Cardiac septum (tissue), 1 donor: Measurements from ENCODE around the gene DCAF12. TPM values are rescaled to one million over a fixed set of nuclear protein-coding genes. Genes with fewer than 3 reads are reported as not detected.
"Not testable (repeated sequence)": the region's sequence is repeated elsewhere in the genome, so short reads cannot be mapped to it uniquely, and the experiment has no call there.

Experiments
- DNase-seq: peaks from one replicate; pipeline ENCODE4 v3.0.0-alpha.2; 2020; ENCODE audit warnings: low spot score
- intact Hi-C: fragments of 100-400 bp; cut with DNase I; formaldehyde crosslinking; loops from one replicate; pipeline ENCODE4 v1.14.0; 2022
- long read RNA-seq: library from polyadenylated mRNA; unstranded; transcript quantifications from one replicate; pipeline ENCODE4 v2.0.0, GENCODE V29; 2021
- total RNA-seq: library from RNA; stranded (reverse); fragmentation: NEBNext Ultra II Directional; extraction: Animal tissue kit (Norgen Biotek cat#: 25700); gene quantifications from one replicate; pipeline ENCODE4 v1.2.1, GENCODE V29; 2021
- donor health status: DM: no; HTN: no; CAD: no.

Gene DCAF12
- total RNA-seq, result 15.7 TPM
- long read RNA-seq, transcript DCAF12-201 (9 exons, 3,667 nt), result major isoform, 35 of 41 reads
- long read RNA-seq, partial matches to known transcripts, result 2 of 41 reads
- long read RNA-seq, other reads (novel, unspliced or antisense), result 4 of 41 reads

DNA sequence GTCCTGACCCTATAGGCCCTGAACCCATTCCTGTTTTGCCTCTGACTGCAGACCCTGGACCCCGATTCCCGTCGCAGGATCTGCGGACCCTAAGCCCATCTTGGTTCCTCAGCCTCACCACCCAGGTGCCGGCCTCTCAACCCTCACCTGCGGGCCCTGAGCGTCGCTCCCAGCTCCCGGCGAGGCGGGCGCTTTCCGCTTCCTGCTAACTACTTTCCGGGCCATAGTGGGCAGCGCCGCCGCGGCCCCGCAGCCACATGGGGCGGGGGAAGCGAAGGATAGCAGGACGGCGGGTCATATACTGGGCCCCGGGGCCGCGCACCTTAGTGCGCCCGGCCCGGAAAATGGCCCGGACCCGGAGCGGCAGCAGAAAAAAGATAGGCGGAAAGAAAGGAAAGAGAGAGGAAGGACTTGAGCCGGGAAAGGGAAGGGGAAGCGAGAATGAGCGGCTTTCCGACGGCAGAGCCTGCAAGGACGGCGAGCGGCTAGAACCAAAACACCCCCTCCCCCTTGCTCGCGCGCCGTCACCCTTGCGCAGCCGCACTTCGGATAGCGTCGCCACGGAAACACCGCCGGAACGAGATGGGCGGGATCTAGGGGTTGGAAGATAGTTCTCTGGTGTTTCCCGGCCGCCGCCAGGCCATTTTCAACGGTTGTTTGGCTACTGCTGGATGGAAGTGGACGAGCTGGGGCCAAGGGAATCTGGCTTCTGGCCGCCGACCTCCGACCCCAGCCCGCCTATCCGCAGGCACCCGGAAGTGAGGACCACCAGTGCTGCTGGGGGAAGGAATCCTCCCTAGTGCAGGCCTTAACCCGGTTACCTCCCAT lies at the start of gene DCAF12:
Gene DCAF12, minus strand, starts transcription at position 492 of the 828 bp plus-strand sequence. Its CDS starts 267 bp downstream, at position 225.
- peak; percentile 97 for DNase-seq
- intact Hi-C loops, result loop anchor here (5.0 to 10.0 kb wide), 3 partner anchors 48 to 126 kb away; partner anchors contain the start of genes UBAP1 and UBAP2

DNA sequence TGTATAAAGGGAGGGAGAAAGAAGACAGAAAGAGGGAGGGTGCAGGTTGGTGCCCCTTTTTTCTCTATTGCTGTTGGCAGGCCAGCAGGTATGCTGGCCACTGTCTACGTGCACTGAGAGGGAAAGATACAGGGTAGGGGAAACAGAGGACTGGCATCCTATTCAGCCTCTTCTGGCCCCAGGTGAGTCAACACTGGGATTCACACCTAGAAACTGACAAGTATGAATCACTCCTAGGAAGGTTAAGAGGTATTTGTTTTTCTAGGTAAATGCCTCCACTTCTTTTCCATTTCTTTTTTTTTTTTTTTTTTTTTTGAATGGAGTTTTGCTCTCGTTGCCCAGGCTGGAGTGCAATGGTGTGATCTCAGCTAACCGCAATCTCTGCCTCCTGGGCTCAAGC lies 49.6 kb upstream of the DCAF12 start:
- intact Hi-C loops, result loop anchor here (5.0 to 10.0 kb wide), 2 partner anchors 51 to 76 kb away; partner anchors contain the start of gene DCAF12

DNA sequence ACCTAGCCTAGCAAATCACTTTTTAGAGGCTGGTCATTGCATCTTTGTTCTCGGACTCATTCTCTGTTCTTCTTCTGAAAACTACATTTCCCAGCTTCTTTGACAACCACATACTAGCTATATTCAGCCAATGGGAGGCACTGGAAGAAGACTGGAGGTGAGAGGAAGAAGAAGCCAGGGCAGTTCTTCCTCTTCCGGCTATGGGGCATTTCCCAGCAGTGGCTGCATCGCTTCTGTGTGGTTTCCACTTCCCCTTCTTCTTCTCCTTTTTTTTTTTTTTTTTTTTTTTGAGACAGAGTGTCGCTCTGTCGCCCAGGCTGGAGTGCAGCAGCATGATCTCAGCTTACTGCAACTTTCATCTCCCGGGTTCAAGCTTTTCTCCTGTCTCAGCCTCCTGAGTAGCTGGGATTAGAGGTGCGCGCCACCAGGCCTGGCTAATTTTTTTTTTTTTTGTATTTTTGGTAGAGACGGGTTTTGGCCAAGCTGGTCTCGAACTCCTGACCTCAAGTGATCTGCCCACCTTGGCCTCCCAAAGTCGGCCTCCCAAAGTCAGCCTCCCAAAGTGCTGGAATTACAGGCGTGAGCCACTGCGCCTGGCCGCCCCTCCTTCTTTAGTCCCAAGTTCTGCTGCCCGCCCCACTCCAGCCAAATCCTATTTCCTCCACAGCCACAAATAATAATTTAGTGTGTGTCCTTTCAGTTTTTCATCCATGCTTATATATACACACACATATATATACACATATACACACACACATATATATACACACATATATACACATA lies 45.4 kb upstream of the DCAF12 start:
- intact Hi-C loops, result loop anchor here (10.0 kb wide), 1 partner anchor 47 kb away; the partner anchor contains the start of gene DCAF12
- peak; percentile 77 for DNase-seq

More for the DNA sequence above, 49.6 kb upstream of the DCAF12 start:
- no peak for DNase-seq

DNA sequence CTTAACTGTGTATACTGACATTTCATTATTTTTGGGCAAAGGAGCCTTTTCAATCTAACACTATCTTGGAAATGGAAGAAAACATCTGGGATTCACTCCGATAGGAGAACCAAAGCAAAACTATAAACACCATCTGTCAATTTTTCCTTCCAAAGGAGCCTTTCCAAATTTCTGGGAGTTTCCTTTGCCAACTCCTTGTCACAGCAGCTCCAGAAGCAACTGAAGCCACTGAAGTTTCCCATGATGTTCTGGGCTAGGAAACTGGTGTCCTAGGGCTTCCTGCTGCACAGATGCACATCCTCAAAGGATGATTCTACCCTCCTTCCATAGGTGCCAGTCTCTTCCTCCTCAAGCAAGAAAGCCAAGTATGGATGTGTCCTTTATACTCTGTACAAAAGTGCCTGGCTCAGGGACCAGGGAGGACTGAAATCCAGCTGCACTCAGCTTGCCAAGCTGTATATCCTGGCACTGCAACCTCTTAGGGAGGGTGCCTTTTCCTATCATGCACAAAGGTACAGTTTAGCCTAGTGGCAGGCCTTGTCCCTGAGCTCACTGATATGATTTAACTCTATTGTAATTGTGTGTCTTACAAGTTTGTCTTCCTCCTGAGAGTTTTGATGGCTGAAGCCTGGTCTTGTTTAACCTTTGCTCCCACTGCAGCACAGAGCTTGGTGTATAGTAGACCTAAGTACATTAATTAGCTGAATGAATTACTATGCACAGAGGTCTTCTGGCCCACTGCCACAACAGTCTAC lies 43.9 kb upstream of the DCAF12 start:
- DNase-seq, result no peak
- intact Hi-C loops, result loop anchor here (10.0 kb wide), 1 partner anchor 46 kb away; the partner anchor contains the start of gene DCAF12

DNA sequence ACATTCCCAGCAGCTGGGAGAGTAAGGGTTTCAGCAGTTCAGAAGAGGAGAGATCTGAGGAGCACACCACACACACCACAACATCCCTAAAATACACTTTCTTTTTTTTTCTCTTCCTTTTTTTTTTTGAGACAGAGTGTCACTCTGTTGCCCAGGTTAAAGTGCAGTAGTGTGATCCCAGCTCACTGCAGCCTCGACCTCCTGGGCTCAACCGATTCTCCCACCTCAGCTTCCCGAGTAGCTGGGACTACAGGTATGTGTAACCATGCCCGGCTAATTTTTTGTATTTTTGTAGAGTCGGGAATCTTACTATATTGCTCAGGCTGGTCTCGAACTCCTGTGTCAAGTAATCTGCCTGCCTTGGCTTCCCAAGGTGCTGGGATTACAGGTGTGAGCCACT lies 42.6 kb upstream of the DCAF12 start:
- DNase-seq, result no peak
- intact Hi-C loops, result no loop called here

DNA sequence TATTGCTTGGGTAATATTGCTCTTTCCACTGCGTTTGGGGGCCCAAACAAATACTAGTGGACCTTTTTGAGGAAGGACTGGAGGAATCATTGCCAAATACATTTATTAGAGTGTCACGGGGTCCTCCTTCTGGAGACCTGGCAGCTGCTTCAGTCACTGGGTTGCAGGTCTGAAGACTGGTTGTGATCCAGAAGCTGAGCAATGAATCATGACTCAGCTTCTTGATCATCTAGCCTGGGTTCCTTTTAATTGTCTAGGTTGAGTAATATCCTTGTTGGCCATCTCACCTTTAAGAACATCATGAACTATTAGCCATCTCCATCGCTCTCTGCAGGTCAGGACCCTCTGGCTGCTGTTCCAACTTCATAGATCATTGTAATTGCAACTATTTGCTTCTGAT lies 36.9 kb upstream of the DCAF12 start:
- intact Hi-C loops, result no loop called here
- DNase-seq, result no peak

DNA sequence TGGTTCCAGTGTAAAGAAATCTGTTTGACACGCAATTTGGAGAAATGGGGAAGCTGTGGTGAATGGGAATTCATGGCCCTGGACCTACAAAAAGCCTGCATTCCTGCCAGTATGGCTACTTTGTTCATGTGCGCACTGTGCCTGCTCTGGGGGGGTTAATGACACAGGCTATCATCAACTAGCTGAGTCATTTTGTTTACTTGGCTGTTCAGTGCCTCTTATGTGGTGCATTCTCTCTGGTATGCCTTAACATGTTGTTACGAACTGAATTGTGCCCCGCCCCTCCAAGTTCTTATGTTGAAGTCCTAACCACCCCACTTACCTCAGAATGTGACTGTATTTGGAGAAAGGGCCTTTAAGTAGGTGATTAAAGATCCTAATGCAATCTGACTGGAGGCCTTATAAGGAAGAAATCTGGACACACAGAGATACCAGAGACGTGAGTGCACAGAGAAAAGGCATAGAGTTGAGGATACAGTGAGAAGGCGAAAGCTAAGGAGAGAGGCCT lies 31.9 kb upstream of the DCAF12 start:
- intact Hi-C loops, result loop anchor here (10.0 kb wide), 1 partner anchor 94 kb away; no protein-coding TSS in a partner anchor

DNA sequence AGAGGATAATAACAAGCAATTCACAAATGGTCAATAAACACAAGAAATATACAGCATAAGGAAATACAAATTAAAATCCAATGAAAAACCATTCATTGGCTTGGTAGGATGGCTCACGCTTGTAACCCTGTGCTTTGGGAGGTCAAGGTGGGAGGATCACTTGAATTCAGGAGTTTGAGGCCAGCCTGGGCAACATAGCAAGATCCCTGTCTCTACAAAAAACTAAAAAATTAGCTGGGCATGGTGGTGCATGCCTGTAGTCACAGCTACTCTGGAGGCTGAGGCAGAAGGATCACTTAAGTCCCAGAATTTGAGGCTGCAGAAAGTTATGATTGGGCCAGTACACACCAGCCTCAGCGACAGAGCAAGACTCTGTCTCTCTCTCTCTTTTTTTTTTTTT lies 31.4 kb upstream of the DCAF12 start:
- intact Hi-C loops, result loop anchor here (10.0 kb wide), 1 partner anchor 93 kb away; no protein-coding TSS in a partner anchor
- no peak for DNase-seq

More for the DNA sequence above, 31.9 kb upstream of the DCAF12 start:
- no peak for DNase-seq

DNA sequence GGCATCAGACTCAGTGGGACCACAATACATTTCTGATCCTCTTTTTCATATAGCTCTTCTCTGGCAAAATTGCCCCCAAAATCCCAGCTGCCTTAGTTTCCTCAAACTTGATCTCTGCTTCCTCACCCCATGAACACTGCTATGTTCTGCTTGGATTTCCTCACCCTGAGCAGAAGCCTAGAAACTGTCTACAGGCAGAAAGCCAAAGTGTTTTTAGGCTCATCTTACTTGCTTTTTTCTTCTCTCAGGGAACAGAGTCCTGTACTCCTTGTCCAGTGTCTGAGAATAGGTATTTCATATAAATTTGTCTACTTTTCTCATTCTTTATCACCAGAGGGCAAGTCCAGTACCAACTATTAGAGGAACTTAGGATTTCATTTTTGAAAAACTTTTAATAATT lies 30.8 kb upstream of the DCAF12 start:
- DNase-seq, result no peak
- intact Hi-C loops, result loop anchor here (10.0 kb wide), 1 partner anchor 93 kb away; no protein-coding TSS in a partner anchor

DNA sequence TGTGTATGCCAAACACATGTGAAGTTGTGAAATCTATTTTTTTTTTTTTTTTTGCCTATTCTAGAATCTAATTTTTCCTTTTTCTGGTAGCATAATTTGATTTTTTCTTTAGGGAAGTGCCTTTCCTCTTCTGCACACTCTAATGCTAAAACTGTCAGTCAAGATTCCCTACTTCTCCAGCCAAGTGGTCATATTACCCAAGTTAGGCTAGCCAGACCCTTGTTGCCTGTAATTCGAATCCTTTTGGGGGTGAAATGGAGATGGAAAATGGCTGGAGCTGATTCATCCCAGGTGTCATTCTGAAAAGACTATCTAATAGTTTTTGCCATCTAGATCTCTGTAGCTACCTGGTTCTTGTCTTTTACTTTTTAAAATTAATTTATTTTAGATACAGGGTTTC lies 27.6 kb upstream of the DCAF12 start:
- DNase-seq, result no peak
- intact Hi-C loops, result loop anchor here (10.0 kb wide), 1 partner anchor 89 kb away; no protein-coding TSS in a partner anchor

DNA sequence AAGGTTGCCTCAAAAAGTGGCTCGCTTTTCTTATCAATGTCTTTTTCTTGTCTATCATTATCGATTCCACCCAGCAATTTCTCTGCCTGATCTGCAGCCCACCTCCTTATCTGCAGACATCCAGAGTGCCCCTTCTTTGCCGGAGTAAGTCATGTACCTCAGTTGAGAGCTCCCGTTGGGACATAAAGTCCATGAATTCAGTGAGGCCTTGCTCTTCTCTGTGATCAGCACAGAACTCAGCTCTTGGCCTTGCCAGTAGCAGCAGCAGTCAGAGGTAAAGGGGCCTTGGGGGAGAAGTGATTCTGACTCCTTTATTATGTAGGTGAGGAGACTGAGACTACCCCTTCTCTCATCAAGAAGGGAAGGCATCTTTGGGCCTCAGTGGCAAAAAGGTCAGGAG lies 24.9 kb upstream of the DCAF12 start:
- intact Hi-C loops, result loop anchor here (10.0 kb wide), 1 partner anchor 87 kb away; no protein-coding TSS in a partner anchor
- no peak for DNase-seq

DNA sequence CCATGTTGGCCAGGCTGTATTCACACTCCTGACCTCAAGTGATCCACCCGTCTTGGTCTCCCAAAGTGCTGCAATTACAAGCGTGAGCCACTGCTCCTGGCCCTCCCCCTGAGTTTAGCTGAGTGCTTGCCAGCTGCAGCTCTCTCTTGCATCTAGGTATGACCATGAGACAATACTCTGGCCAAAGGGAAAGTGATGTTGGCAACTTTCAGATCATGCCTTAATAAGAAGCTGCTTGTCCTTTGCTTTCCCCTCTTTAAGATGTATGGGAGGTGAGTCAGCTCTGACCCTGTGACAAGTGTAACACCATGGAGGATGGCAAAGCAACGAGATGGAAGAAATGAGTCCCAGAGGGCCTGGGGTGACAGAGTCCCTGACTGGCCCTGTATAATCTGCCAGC lies 18.7 kb upstream of the DCAF12 start:
- intact Hi-C loops, result no loop called here
- no peak for DNase-seq

DNA sequence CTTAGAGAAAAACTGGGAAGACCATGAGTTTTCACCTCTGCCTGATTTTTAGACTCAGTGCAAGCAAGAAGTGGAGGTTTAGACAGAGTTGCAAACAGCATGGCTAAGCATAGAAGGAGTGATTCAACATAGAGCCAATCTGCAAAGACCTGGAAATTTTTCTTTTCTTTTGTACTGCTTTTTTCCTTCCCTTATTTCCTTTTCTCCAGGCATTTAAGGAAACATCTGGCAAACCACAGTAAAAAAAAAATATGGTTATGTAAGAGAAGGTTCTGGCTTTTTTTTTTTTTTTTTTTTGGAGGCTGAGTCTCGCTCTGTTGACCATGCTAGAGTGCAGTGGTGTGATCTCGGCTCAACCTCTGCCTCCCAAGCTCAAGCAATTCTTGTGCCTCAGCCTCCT lies 16.6 kb upstream of the DCAF12 start:
- DNase-seq, result no peak
- intact Hi-C loops, result no loop called here

DNA sequence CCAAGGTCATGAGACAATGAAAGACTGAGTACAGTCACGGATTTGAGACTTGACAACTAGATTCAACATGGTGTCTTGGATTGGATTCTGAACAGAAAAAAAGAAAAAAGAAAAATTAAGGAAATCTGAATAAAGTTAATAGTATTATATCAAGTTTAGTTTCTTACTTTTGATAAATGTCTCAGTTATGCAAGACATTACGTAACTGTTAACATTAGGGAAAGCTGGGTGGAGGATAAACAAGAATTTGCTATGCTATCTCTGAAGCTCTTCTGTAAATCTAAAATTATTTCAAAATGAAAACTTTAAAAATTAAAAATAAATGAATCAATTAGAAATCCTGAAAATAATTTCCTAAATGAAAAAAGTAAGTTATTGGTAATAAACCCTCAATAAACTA lies 14.4 kb upstream of the DCAF12 start:
- no peak for DNase-seq
- intact Hi-C loops, result no loop called here

DNA sequence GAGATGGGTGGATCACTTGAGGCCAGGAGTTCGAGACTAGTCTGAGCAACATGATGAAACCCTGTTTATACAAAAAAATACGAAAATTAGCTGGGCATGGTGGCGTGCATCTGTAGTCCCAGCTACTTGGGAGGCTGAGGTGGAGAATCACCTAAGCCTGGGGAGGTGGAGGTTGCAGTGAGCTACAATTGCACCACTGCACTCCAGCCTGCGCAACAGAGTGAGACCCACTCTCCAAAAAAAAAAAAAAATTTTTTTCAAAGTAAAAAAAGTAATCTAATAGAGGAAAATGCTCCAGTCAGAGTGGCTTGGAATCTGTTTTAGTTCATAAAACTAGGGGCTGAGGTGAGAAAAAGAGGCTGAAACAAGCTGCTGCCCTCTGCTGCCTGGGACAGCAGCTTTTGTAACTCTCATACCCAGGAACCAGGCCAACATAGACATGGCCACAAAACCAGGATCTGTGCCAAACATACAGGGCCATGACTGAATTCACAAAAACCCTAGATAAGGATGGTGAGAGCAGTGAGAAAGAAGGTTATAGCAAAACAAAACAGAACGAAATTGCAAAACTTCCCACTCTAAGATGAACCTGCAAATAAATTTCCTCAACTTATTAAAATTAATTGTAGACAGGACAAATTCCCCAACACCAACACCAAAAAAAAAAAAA lies 13.1 kb upstream of the DCAF12 start:
- intact Hi-C loops, result no loop called here
- no peak for DNase-seq

DNA sequence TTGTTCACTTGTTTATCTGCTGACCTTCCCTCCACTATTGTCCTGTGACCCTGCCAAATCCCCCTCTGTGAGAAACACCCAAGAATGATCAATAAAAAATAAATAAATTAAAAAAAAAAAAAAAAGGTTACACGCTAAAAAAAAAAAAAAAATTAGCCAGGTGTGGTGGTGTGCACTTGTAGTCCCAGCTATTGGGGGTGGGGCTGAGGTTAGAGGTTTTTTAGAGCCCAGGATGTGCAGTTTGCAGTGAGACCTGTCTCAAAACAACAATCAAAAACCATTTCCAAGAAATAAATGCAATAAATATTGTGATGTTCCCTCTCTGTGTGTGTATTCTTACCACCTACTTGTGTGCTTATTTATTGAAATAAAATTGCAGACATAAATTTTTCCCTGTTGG lies 12.1 kb upstream of the DCAF12 start:
- DNase-seq, intact Hi-C loops: not testable (repeated sequence)

DNA sequence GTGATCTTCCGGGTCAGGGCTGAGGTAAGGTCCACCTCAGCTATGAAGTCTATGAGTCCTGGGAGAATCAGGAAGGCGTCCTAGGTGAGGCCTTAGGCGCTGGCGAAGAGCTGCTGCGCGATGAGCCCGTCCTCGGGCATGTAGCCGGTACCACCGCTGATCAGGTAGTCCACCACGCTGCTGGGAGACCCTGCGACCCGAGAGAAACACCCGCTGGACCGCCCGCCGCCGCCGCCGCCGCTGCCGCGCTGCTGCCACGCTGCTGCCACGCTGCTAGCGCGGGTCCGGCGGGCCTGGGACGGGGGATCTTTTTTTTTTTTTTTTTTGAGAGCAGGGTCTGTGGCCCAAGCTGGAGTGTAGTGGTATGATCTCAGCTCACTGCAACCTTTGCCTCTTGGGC lies 8.0 kb upstream of the DCAF12 start:
- intact Hi-C loops, result no loop called here

DNA sequence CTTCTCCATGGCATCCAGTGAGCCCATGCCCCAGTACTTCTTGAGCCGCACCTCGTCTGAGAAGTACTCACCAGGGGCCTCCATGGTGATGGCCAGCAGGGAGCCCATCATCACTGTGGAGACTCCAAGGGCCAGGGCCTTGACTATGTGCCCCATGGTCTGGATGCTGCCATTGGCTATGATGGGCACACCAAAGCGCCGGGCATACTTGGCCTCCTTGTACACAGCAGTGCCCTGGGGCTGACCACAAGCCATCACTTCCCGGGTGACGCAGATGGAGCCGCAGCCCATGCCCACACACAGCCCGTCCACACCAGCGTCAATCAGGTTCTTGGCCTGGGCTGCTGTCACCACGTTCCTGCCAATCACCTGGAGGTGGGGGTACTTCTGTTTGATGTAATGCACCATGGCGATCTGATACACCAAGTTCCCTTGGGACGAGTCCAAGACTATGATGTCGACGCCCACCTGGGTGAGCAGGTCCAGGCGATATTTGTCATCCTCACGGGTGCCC lies 7.0 kb upstream of the DCAF12 start:
- intact Hi-C loops, result no loop called here
- DNase-seq, result no peak

More for the DNA sequence above, 8.0 kb upstream of the DCAF12 start:
- DNase-seq, result no peak
